WTC11 (cell line): Measurements from ENCODE around the gene LAMA1.

Source experiments
- CBFB ChIP-seq: sonication (generic); formaldehyde crosslinking; IDR thresholded peaks from 2 replicates; pipeline ENCODE4 v1.8.1; 2022; ENCODE audit warnings: mild to moderate bottlenecking, low read depth, missing genetic modification reagents
- TEAD1 ChIP-seq: sonication (generic); formaldehyde crosslinking; IDR thresholded peaks from 2 replicates; pipeline ENCODE4 v1.8.0; 2022; ENCODE audit warnings: mild to moderate bottlenecking, missing genetic modification reagents

DNA sequence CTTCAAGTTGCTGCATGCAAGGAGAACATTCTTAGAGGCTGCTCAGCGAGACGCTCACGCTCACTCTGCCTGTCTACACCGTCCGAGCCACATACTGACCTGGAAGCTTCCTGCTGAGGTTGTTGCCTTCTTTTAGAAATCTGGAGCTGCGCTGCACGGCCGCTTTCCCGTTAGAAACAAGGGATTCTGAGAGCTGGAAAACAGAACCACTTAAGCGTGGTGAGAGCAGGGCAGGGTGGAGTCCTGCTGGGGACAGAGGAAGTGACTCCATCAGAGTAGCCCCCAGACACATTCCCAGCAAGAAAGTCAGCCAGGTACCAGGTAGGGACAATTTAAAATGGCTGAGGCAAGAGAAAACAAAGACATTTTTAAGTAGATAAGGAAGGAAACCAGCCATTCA lies 135.2 kb downstream of the LAMA1 start:
- TF ChIP-seq CBFB (CRISPR knock-in tag) = no peak
- TF ChIP-seq TEAD1 (CRISPR knock-in tag) = no peak
